A673 (cell line): ENCODE data around the gene DNAJC3.

Experiments used
- CTCF ChIP-seq: fragments of 300-800, 200-600 bp; sonication (generic); conservative IDR thresholded peaks from 2 replicates; pipeline ENCODE4 v1.5.1; 2017; ENCODE audit warnings: low read depth, mild to moderate bottlenecking, antibody characterized with exemption, low read length, moderate library complexity, mixed read lengths
- EZH2 ChIP-seq: fragments of 200-600 bp; sonication (generic); IDR thresholded peaks from 2 replicates; pipeline ENCODE4 v1.6.1; 2017; ENCODE audit warnings: borderline replicate concordance, low read depth, mild to moderate bottlenecking, mixed read lengths, antibody characterized with exemption, low read length; ENCODE audit not compliant: poor library complexity, severe bottlenecking

- TF ChIP-seq CTCF = no peak
- no peak for TF ChIP-seq EZH2
These were observed 37.3 kb downstream of the DNAJC3 start for GRCh38 chr13:95714142-95714832.
